ACC112 (cell line): ENCODE measurements around the gene PPP2R5C.

Experiments used
- H2AFZ ChIP-seq: fragments of 200-600 bp; sonication (generic); one replicate; pipeline ENCODE4 v1.6.0; 2017; ENCODE audit warnings: antibody characterized with exemption, low read length; ENCODE audit not compliant: unreplicated experiment
- H3K27ac ChIP-seq: fragments of 200-600 bp; sonication (generic); 2 replicates; pipeline ENCODE4 v1.5.1; 2014; ENCODE audit warnings: low read depth, mild to moderate bottlenecking, antibody characterized with exemption, low read length, moderate library complexity
- H3K27me3 ChIP-seq: fragments of 200-600 bp; sonication (generic); 2 replicates; pipeline ENCODE4 v1.6.1; 2014; ENCODE audit warnings: mild to moderate bottlenecking, antibody characterized with exemption, low read length, moderate library complexity, mixed read lengths; ENCODE audit not compliant: insufficient read depth
- H3K36me3 ChIP-seq: fragments of 200-600 bp; sonication (generic); 2 replicates; pipeline ENCODE4 v1.6.1; 2016; ENCODE audit warnings: mild to moderate bottlenecking, antibody characterized with exemption, low read length, moderate library complexity, mixed read lengths; ENCODE audit not compliant: insufficient read depth
- H3K4me1 ChIP-seq: fragments of 200-600 bp; sonication (generic); one replicate; pipeline ENCODE4 v1.6.1; 2016; ENCODE audit warnings: low read length, mixed read lengths; ENCODE audit not compliant: insufficient read depth, unreplicated experiment, control insufficient read depth
- H3K4me3 ChIP-seq: fragments of 200-600 bp; sonication (generic); 2 replicates; pipeline ENCODE4 v1.5.1; 2014; ENCODE audit warnings: mild to moderate bottlenecking, low read depth, low read length
- H3K79me2 ChIP-seq: fragments of 200-600 bp; sonication (generic); one replicate; pipeline ENCODE4 v1.6.0; 2016; ENCODE audit warnings: low read length; ENCODE audit not compliant: control insufficient read depth, unreplicated experiment, insufficient read depth

Gene PPP2R5C

GRCh38 chr14:101961011-101961721 is 199.7 kb downstream of the PPP2R5C start:
- Histone ChIP-seq H3K36me3 (no peaks in the 10 kb centered on the region), H3K79me2 (peaks cover 24% of the 10 kb centered on the region), H3K27ac (no peak overlapping the region), H3K27me3 (no peaks in the 10 kb centered on the region), H3K4me3 (no peak overlapping the region), H3K4me1 (peaks cover 23% of the 10 kb centered on the region), H2AFZ (no peak overlapping the region)

DNA sequence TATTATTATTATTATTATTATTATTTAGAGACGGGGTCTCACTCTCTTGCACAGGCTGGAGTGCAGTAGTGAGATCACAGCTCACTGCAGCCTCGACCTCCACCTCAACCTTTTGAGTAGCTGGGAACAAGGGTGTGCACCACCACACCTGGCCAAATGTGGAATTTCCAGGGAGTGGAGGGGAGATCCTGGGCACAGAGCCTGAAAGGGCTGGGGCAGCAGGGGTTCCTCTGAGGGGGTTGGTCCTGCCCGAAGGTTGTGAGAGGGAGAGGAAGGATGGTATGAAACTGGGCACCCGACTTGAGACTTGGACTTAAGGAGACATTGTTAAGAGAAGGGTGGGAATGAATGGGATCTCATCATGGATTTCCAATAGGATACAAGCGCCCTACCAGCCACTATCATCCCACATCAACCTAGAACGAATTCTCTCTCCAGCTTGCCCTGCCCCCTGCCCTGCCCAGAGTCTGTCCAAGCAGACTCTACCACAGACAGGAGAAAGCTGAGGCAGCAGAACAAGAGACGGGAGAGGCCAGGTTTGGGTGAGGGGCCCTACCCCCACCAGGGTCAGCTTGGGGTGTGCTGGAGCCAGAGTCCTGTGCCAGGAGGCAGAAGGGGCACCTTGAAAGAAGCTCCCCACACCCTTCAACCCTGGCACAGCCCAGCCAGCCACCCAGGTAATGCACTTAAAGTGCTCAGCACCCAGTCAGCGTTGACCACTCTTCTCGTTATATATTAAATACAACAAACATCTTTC is 200.4 kb downstream of the PPP2R5C start:
- Histone ChIP-seq H3K79me2 (peaks cover 32% of the 10 kb centered on the region), H3K4me3 (peak overlapping the region; percentile 13), H2AFZ (no peak overlapping the region), H3K27me3 (no peaks in the 10 kb centered on the region), H3K27ac (peak overlapping the region; percentile 63; the same call in 1 of the 2 replicates), H3K4me1 (peaks cover 23% of the 10 kb centered on the region), H3K36me3 (no peaks in the 10 kb centered on the region)

- no peaks in the 10 kb centered on the region for H3K36me3 ChIP-seq
- H3K79me2 ChIP-seq = peaks cover 38% of the 10 kb centered on the region
- no peaks in the 10 kb centered on the region for H3K27me3 ChIP-seq
- peak overlapping the region; percentile 63 for H3K27ac ChIP-seq
- H3K4me3 ChIP-seq = peak overlapping the region; percentile 13
- no peak overlapping the region for H2AFZ ChIP-seq
- H3K4me1 ChIP-seq = peaks cover 24% of the 10 kb centered on the region
These were observed 201.0 kb downstream of the PPP2R5C start for GRCh38 chr14:101962503-101962874.

DNA sequence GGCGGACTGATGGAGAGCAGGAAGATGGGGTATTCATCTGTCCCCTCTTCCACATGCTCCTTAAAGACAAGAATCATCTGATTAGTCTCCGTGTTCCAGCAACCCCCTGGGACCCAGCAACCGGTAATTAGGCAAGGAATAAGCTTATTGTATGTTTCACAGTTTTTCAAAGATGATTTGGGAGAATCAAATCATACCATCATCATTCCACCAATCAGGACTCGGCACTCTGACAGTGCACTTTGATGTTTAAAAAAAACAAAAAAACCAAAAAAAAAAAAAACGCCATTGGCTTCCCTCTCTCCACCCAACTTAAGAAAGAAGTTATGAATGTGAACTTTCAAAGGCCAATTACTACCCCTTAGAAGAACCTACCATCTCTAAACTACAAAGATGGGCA is 201.5 kb downstream of the PPP2R5C start:
- Histone ChIP-seq H2AFZ (no peak overlapping the region), H3K27me3 (no peaks in the 10 kb centered on the region), H3K27ac (peak overlapping the region; percentile 63), H3K36me3 (peaks cover 5% of the 10 kb centered on the region; the same call in 1 of the 2 replicates), H3K79me2 (peaks cover 43% of the 10 kb centered on the region), H3K4me3 (0 out of 2 replicates have a peak overlapping the region, but pooled peaks have one; percentile 13), H3K4me1 (peaks cover 30% of the 10 kb centered on the region)

- H3K27ac ChIP-seq = peak overlapping the region; percentile 26; the same call in 1 of the 2 replicates
- peaks cover 51% of the 10 kb centered on the region for H3K79me2 ChIP-seq
- H3K4me1 ChIP-seq = peaks cover 37% of the 10 kb centered on the region
- H3K4me3 ChIP-seq = peak overlapping the region; percentile 65
- no peaks in the 10 kb centered on the region for H3K27me3 ChIP-seq
- H3K36me3 ChIP-seq = peaks cover 5% of the 10 kb centered on the region
- peak overlapping the region; percentile 81 for H2AFZ ChIP-seq
These were observed 202.3 kb downstream of the PPP2R5C start for GRCh38 chr14:101963656-101964296.

GRCh38 chr14:101964297-101965180 is 203.0 kb downstream of the PPP2R5C start, which contains the start of gene DYNC1H1:
DYNC1H1 (plus strand) TSS chr14:101964573; CDS start chr14:101964692, 119 bp downstream.
- H3K27ac ChIP-seq = peak within 1 kb of the TSS; percentile 73
- H3K79me2 ChIP-seq = peaks cover 57% of the 10 kb centered on the region
- H3K4me1 ChIP-seq = peaks cover 41% of the 10 kb centered on the region
- peak within 1 kb of the TSS; percentile 81 for H2AFZ ChIP-seq
- peaks cover 9% of the 10 kb centered on the region for H3K36me3 ChIP-seq
- peak within 1 kb of the TSS; percentile 87 for H3K4me3 ChIP-seq
- H3K27me3 ChIP-seq = no peaks in the 10 kb centered on the region

GRCh38 chr14:101965181-101965544 is 203.7 kb downstream of the PPP2R5C start:
- H3K36me3 ChIP-seq = peaks cover 11% of the 10 kb centered on the region
- no peak overlapping the region for H2AFZ ChIP-seq
- peaks cover 47% of the 10 kb centered on the region for H3K4me1 ChIP-seq
- H3K79me2 ChIP-seq = peaks cover 64% of the 10 kb centered on the region
- peak overlapping the region; percentile 87 for H3K4me3 ChIP-seq
- peak overlapping the region; percentile 73 for H3K27ac ChIP-seq
- H3K27me3 ChIP-seq = no peaks in the 10 kb centered on the region

GRCh38 chr14:101965770-101966722 is 204.5 kb downstream of the PPP2R5C start:
- Histone ChIP-seq H3K4me1 (peaks cover 53% of the 10 kb centered on the region), H3K4me3 (peak overlapping the region; percentile 87), H3K36me3 (peaks cover 11% of the 10 kb centered on the region), H3K79me2 (peaks cover 70% of the 10 kb centered on the region), H2AFZ (no peak overlapping the region), H3K27me3 (no peaks in the 10 kb centered on the region), H3K27ac (peak overlapping the region; percentile 73)

- H3K27me3 ChIP-seq = no peaks in the 10 kb centered on the region
- no peak overlapping the region for H2AFZ ChIP-seq
- H3K36me3 ChIP-seq = peaks cover 11% of the 10 kb centered on the region
- peaks cover 77% of the 10 kb centered on the region for H3K79me2 ChIP-seq
- peak overlapping the region; percentile 73 for H3K27ac ChIP-seq
- H3K4me3 ChIP-seq = peak overlapping the region; percentile 87
- peaks cover 59% of the 10 kb centered on the region for H3K4me1 ChIP-seq
These were observed 205.2 kb downstream of the PPP2R5C start for GRCh38 chr14:101966742-101967141.
